Liver (tissue), 9 donors: ENCODE measurements around the gene TK1. TPM values are rescaled to one million over a fixed set of nuclear protein-coding genes. Genes with fewer than 3 reads are reported as not detected.

Source experiments
- DNase-seq: peaks from one replicate; pipeline ENCODE4 v3.0.0-alpha.2; 2017; ENCODE audit warnings: low spot score
- H3K27ac ChIP-seq, 2 donors: one replicate each; pipeline ENCODE4 v1.7.0; 2013; ENCODE audit warnings: inconsistent platforms in 2 of 2, low read length in 2 of 2, control low read depth in 1 of 2, low read depth in 1 of 2, mild to moderate bottlenecking in 1 of 2
- H3K27me3 ChIP-seq, 4 donors: one replicate each; pipeline versions ENCODE4 v1.6.1 to v1.7.0; 2013; ENCODE audit warnings: low read length in 3 of 4, inconsistent platforms in 1 of 4, mild to moderate bottlenecking in 1 of 4, moderate library complexity in 1 of 4; ENCODE audit not compliant: control insufficient read depth in 4 of 4, insufficient read depth in 4 of 4
- H3K36me3 ChIP-seq, 4 donors: one replicate each; pipeline versions ENCODE4 v1.6.1 to v1.7.0; 2013; ENCODE audit warnings: low read length in 3 of 4, mild to moderate bottlenecking in 3 of 4, low read depth in 1 of 4, moderate library complexity in 1 of 4; ENCODE audit not compliant: control insufficient read depth in 4 of 4, insufficient read depth in 3 of 4
- H3K4me1 ChIP-seq, 4 donors: one replicate each; pipeline versions ENCODE4 v1.6.1 to v1.7.0; 2013; ENCODE audit warnings: low read length in 3 of 4, mild to moderate bottlenecking in 3 of 4, moderate library complexity in 1 of 4; ENCODE audit not compliant: control insufficient read depth in 4 of 4, insufficient read depth in 4 of 4
- H3K4me3 ChIP-seq, 3 donors: one replicate each; pipeline versions ENCODE4 v1.6.1 to v1.7.0; 2013; ENCODE audit warnings: low read length in 3 of 3, control low read depth in 1 of 3, low read depth in 1 of 3, mild to moderate bottlenecking in 1 of 3
- H3K9ac ChIP-seq, 2 donors: one replicate each; pipeline ENCODE4 v1.7.0; 2013; ENCODE audit warnings: low read length in 2 of 2, mild to moderate bottlenecking in 2 of 2, moderate library complexity in 2 of 2, control low read depth in 1 of 2, low read depth in 1 of 2
- H3K9me3 ChIP-seq, 4 donors: one replicate each; pipeline versions ENCODE4 v1.6.1 to v1.7.0; 2013; ENCODE audit warnings: low read length in 3 of 4; ENCODE audit not compliant: control insufficient read depth in 4 of 4
- CTCF ChIP-seq: fragments of 150-350 bp; IDR thresholded peaks from 2 replicates; pipeline ENCODE4 v1.5.1; 2017; ENCODE audit warnings: improper control_type of control experiment, low read depth, low read length; ENCODE audit not compliant: missing input control
- EGR1 ChIP-seq, 2 donors: IDR thresholded peaks; 2 replicates each; pipeline ENCODE4 v1.6.1; 2016 to 2018; ENCODE audit warnings: antibody characterized with exemption in 2 of 2, low read depth in 2 of 2
- FOXA1 ChIP-seq: IDR thresholded peaks from 2 replicates; pipeline ENCODE4 v1.6.1; 2016; ENCODE audit warnings: antibody characterized with exemption
- FOXA2 ChIP-seq: IDR thresholded peaks from 2 replicates; pipeline ENCODE4 v1.6.1; 2016; ENCODE audit warnings: antibody characterized with exemption
- GABPA ChIP-seq, 2 donors: IDR thresholded peaks in 1 of 2; conservative IDR thresholded peaks in 1 of 2; 2 replicates each; pipeline ENCODE4 v1.6.1; 2016; ENCODE audit warnings: antibody characterized with exemption in 2 of 2, mild to moderate bottlenecking in 1 of 2, moderate library complexity in 1 of 2
- HNF4A ChIP-seq, 2 donors: conservative IDR thresholded peaks; 2 replicates each; pipeline ENCODE4 v1.6.1; 2016; ENCODE audit warnings: antibody characterized with exemption in 2 of 2, mild to moderate bottlenecking in 2 of 2
- HNF4G ChIP-seq: IDR thresholded peaks from 2 replicates; pipeline ENCODE4 v1.6.1; 2016; ENCODE audit warnings: antibody characterized with exemption
- JUND ChIP-seq, 2 donors: IDR thresholded peaks; 2 replicates each; pipeline ENCODE4 v1.6.1; 2016; ENCODE audit warnings: antibody characterized with exemption in 2 of 2
- MAX ChIP-seq: IDR thresholded peaks from 2 replicates; pipeline ENCODE4 v1.6.1; 2016; ENCODE audit warnings: antibody characterized with exemption
- NR2F2 ChIP-seq: IDR thresholded peaks from 2 replicates; pipeline ENCODE4 v1.6.1; 2016; ENCODE audit warnings: antibody characterized with exemption
- RAD21 ChIP-seq, 2 donors: IDR thresholded peaks; 2 replicates each; pipeline ENCODE4 v1.6.1; 2016; ENCODE audit warnings: antibody characterized with exemption in 2 of 2, mild to moderate bottlenecking in 2 of 2
- RXRA ChIP-seq, 2 donors: IDR thresholded peaks; 2 replicates each; pipeline ENCODE4 v1.6.1; 2017 to 2018; ENCODE audit warnings: antibody characterized with exemption in 2 of 2, mild to moderate bottlenecking in 1 of 2
- SP1 ChIP-seq: IDR thresholded peaks from 2 replicates; pipeline ENCODE4 v1.6.1; 2018; ENCODE audit warnings: antibody characterized with exemption, mild to moderate bottlenecking
- TAF1 ChIP-seq: conservative IDR thresholded peaks from 2 replicates; pipeline ENCODE4 v1.6.1; 2016; ENCODE audit warnings: antibody characterized with exemption, mild to moderate bottlenecking
- YY1 ChIP-seq: IDR thresholded peaks from 2 replicates; pipeline ENCODE4 v1.6.1; 2016; ENCODE audit warnings: antibody characterized with exemption, mild to moderate bottlenecking
- WGBS: extraction: QIAGEN DNeasy Blood & Tissue Kit; methylation state at CpG from one replicate; pipeline ENCODE4 v1.1.7; 2013; 5-methylcytosine and 5-hydroxymethylcytosine counted together
- polyA plus RNA-seq, 2 donors: library from polyadenylated mRNA; stranded (reverse) in 1 of 2; unstranded in 1 of 2; fragments of 200-250 nt in 1 of 2; fragments of >200 nt in 1 of 2; fragmentation: Nextera tagmentation in 1 of 2; extraction: Ambion mirVana in 1 of 2; gene quantifications; one replicate each; pipeline versions ENCODE4 v1.2.1 to v1.2.3, GENCODE V29; 2013 to 2015
- total RNA-seq, 2 donors: library from RNA; depleted of rRNA; stranded (reverse); fragments of >200 nt; gene quantifications; one replicate each; pipeline ENCODE4 v1.2.3, GENCODE V29; 2014
- TF ChIP-seq, protein P1 (sequence below): IDR thresholded peaks from 2 replicates; pipeline ENCODE4 v1.6.1; 2016; ENCODE audit warnings: antibody characterized with exemption
- TF ChIP-seq, protein P2 (sequence below): IDR thresholded peaks from 2 replicates; pipeline ENCODE4 v1.6.1; 2016; ENCODE audit warnings: antibody characterized with exemption, mild to moderate bottlenecking
- TF ChIP-seq, protein P3 (sequence below): IDR thresholded peaks from 2 replicates; pipeline ENCODE4 v1.6.1; 2016; ENCODE audit warnings: antibody characterized with exemption
- donor health status: healthy.
- donor health status: healthy.
- donor health status: healthy.
- donor health status: healthy.
- donor health status: healthy.

Gene TK1
- total and polyA plus RNA-seq, 4 donors, result 0.84 to 97.6 (median 10.1) TPM

DNA sequence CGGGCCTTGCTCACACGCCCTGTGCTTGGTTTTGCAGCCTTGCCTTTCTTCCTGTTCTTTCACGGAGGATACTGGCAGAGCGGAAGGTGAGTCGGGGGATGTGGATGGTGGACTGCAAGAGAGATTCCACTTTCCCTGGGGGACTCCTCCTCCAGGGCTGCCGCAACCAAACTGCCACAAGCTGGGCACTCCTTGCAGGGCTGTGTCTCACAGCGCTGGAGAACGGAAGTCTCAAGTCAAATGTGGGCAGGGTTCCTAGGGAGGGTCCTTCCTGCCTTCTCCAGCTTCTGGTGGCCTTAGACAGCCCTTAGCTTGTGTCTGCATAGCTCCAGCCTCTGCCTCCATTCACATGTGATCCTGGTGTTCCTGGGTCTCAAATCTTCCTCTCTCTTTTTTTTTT lies 15.8 kb upstream of the TK1 start:
- DNase-seq, result no peak
- 92% methylated on average over 8 of the region's 8 CpGs for WGBS
- no peak overlapping the region for H3K27ac ChIP-seq

More for the DNA sequence above, 15.8 kb upstream of the TK1 start:
- TF ChIP-seq JUND (IDR thresholded peaks at IDR 0.05), result no peak
- TF ChIP-seq HNF4G, result no peak
- no peak for TF ChIP-seq YY1
- TF ChIP-seq CTCF, result no peak
- TF ChIP-seq, protein P1, sequence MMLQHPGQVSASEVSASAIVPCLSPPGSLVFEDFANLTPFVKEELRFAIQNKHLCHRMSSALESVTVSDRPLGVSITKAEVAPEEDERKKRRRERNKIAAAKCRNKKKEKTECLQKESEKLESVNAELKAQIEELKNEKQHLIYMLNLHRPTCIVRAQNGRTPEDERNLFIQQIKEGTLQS, result no peak
- TF ChIP-seq, protein P2, sequence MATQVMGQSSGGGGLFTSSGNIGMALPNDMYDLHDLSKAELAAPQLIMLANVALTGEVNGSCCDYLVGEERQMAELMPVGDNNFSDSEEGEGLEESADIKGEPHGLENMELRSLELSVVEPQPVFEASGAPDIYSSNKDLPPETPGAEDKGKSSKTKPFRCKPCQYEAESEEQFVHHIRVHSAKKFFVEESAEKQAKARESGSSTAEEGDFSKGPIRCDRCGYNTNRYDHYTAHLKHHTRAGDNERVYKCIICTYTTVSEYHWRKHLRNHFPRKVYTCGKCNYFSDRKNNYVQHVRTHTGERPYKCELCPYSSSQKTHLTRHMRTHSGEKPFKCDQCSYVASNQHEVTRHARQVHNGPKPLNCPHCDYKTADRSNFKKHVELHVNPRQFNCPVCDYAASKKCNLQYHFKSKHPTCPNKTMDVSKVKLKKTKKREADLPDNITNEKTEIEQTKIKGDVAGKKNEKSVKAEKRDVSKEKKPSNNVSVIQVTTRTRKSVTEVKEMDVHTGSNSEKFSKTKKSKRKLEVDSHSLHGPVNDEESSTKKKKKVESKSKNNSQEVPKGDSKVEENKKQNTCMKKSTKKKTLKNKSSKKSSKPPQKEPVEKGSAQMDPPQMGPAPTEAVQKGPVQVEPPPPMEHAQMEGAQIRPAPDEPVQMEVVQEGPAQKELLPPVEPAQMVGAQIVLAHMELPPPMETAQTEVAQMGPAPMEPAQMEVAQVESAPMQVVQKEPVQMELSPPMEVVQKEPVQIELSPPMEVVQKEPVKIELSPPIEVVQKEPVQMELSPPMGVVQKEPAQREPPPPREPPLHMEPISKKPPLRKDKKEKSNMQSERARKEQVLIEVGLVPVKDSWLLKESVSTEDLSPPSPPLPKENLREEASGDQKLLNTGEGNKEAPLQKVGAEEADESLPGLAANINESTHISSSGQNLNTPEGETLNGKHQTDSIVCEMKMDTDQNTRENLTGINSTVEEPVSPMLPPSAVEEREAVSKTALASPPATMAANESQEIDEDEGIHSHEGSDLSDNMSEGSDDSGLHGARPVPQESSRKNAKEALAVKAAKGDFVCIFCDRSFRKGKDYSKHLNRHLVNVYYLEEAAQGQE, result no peak
- TF ChIP-seq NR2F2, result no peak
- no peak for TF ChIP-seq FOXA2
- TF ChIP-seq SP1, result no peak
- TF ChIP-seq HNF4A (conservative IDR thresholded peaks at IDR 0.05), result no peak
- no peak for TF ChIP-seq GABPA (IDR thresholded peaks at IDR 0.05 in 1 of 2, conservative IDR thresholded peaks at IDR 0.05 in 1 of 2)
- no peak for TF ChIP-seq TAF1
- TF ChIP-seq EGR1 (IDR thresholded peaks at IDR 0.05; ENCODE audit: low read depth in 2 of 2), result no peak
- TF ChIP-seq, protein P3, sequence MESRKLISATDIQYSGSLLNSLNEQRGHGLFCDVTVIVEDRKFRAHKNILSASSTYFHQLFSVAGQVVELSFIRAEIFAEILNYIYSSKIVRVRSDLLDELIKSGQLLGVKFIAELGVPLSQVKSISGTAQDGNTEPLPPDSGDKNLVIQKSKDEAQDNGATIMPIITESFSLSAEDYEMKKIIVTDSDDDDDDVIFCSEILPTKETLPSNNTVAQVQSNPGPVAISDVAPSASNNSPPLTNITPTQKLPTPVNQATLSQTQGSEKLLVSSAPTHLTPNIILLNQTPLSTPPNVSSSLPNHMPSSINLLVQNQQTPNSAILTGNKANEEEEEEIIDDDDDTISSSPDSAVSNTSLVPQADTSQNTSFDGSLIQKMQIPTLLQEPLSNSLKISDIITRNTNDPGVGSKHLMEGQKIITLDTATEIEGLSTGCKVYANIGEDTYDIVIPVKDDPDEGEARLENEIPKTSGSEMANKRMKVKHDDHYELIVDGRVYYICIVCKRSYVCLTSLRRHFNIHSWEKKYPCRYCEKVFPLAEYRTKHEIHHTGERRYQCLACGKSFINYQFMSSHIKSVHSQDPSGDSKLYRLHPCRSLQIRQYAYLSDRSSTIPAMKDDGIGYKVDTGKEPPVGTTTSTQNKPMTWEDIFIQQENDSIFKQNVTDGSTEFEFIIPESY, result no peak
- TF ChIP-seq MAX, result no peak
- no peak for TF ChIP-seq FOXA1
- TF ChIP-seq RAD21 (IDR thresholded peaks at IDR 0.05), result no peak
- TF ChIP-seq RXRA (IDR thresholded peaks at IDR 0.05), result no peak
- Histone ChIP-seq H3K4me1 (peaks cover 0 to 6% (median 0%) of the 10 kb centered on the region in 4 donors), H3K9ac (no peak overlapping the region), H3K9me3 (no peaks in the 10 kb centered on the region), H3K27me3 (no peaks in the 10 kb centered on the region), H3K4me3 (no peak overlapping the region), H3K36me3 (peaks cover 14 to 49% (median 33%) of the 10 kb centered on the region in 4 donors)
